Lung (tissue), 12 donors: ENCODE data around the gene NDUFV1. TPM values are rescaled to one million over a fixed set of nuclear protein-coding genes. Genes with fewer than 3 reads are reported as not detected.
A peak's percentile ranks its signal among the peaks of the same experiment; 100 is the strongest.
"Not testable (repeated sequence)": the region's sequence is repeated elsewhere in the genome, so short reads cannot be mapped to it uniquely, and the experiment has no call there.

Experiments used
- ATAC-seq: fragments of 200-7000 bp; cut with Tn5 transposase; one replicate; pipeline ENCODE4 v1.9.1; 2020; ENCODE audit warnings: moderate number of reproducible peaks; ENCODE audit not compliant: insufficient read depth, low FRiP score
- DNase-seq, 3 donors: peaks; one replicate each; pipeline ENCODE4 v3.0.0-alpha.2; 2013 to 2017
- H3K27ac ChIP-seq, 2 donors: one replicate each; pipeline ENCODE4 v1.5.1; 2013; ENCODE audit warnings: mild to moderate bottlenecking in 2 of 2, moderate library complexity in 2 of 2, control low read depth in 1 of 2, inconsistent platforms in 1 of 2, low read depth in 1 of 2, low read length in 1 of 2
- H3K27me3 ChIP-seq, 3 donors: one replicate each; pipeline ENCODE4 v1.5.1; 2013; ENCODE audit warnings: low read length in 2 of 3; ENCODE audit not compliant: control insufficient read depth in 3 of 3, insufficient read depth in 3 of 3
- H3K36me3 ChIP-seq, 4 donors: one replicate each; pipeline ENCODE4 v1.5.1; 2013; ENCODE audit warnings: low read length in 4 of 4, mild to moderate bottlenecking in 1 of 4, moderate library complexity in 1 of 4; ENCODE audit not compliant: control insufficient read depth in 4 of 4, insufficient read depth in 4 of 4
- H3K4me1 ChIP-seq, 5 donors: one replicate each; pipeline ENCODE4 v1.5.1; 2013; ENCODE audit warnings: low read length in 5 of 5, mild to moderate bottlenecking in 2 of 5, moderate library complexity in 1 of 5; ENCODE audit not compliant: control insufficient read depth in 5 of 5, insufficient read depth in 5 of 5
- H3K4me3 ChIP-seq: one replicate; pipeline ENCODE4 v1.5.1; 2013; ENCODE audit warnings: mild to moderate bottlenecking, control low read depth, moderate library complexity
- H3K9ac ChIP-seq, 2 donors: one replicate each; pipeline ENCODE4 v1.5.1; 2013; ENCODE audit warnings: low read length in 2 of 2, control low read depth in 1 of 2; ENCODE audit not compliant: insufficient read depth in 1 of 2
- H3K9me3 ChIP-seq, 4 donors: one replicate each; pipeline ENCODE4 v1.5.1; 2013; ENCODE audit warnings: low read length in 3 of 4, mild to moderate bottlenecking in 1 of 4, moderate library complexity in 1 of 4; ENCODE audit not compliant: control insufficient read depth in 4 of 4, insufficient read depth in 3 of 4
- WGBS, 2 donors: extraction: QIAGEN DNeasy Blood & Tissue Kit; methylation state at CpG; one replicate each; pipeline ENCODE4 v1.1.7; 2013; 5-methylcytosine and 5-hydroxymethylcytosine counted together
- polyA plus RNA-seq, 2 donors: library from polyadenylated mRNA; stranded (reverse); fragments of 200-250 nt; gene quantifications; one replicate each; pipeline ENCODE4 v1.2.1, GENCODE V29; 2013
- total RNA-seq, 2 donors: library from RNA; depleted of rRNA in 1 of 2; stranded (reverse); fragments of >200 nt in 1 of 2; gene quantifications; one replicate each; pipeline ENCODE4 v1.2.1, GENCODE V29; 2014 to 2021
- TF ChIP-seq, protein P1 (sequence below): IDR thresholded peaks from 2 replicates; pipeline ENCODE4 v1.5.1; 2012; ENCODE audit warnings: mild to moderate bottlenecking; ENCODE audit errors: control extremely low read depth, extremely low read depth
- donor health status: control.
- donor health status: control.
- donor health status: Bipolar disorder and iron deficiency.
- donor health status: healthy.
- donor health status: DM: yes; HTN: yes; CAD: no.

The NDUFV1 gene
- total and polyA plus RNA-seq, 4 donors: 113 to 191 (median 140) TPM

DNA sequence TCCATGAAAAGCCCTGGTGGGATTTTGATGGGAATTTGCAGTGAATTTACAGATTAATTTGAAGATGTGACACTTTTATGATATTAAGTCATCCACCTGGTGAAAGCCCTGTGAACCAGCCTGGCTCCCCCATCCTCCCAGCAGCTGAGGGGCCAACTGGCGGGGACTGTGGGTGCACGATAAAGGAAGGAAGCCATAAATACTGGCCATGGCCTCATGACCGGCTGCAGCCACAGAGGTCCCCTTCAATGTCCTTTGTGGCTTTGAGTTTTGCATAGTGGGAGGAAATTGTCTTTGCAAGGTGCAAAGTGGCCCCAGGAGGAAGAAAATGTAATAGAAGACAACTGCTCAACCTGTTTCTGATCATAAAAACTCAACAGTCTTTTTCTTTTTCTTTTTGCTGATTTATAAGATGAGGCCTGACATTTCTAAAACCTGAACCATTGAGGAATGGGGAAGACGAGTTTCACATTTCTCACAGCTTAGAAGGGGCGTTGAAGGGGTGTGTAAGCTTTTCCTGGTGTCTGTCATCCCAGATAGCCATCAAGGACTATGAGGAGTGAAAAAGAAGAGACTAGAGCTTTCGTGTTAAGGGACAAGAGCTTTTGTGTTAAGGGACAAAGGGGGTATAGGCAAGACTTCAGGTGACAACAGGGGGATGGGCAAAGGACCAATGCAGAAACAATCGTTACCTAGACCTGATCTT, 6.3 kb upstream of the NDUFV1 start:
- DNase-seq (no peak), ATAC-seq (no peak)
- Histone ChIP-seq H3K4me3 (no peak overlapping the region), H3K36me3 (no peaks in the 10 kb centered on the region), H3K9ac (no peak overlapping the region), H3K4me1 (peaks cover 0 to 4% (median 0%) of the 10 kb centered on the region in 5 donors), H3K27me3 (no peaks in the 10 kb centered on the region), H3K9me3 (no peaks in the 10 kb centered on the region), H3K27ac (no peak overlapping the region)
- WGBS, 2 donors: 20 to 50% methylated on average over 7 of the region's 7 CpGs
- TF ChIP-seq, protein P1, sequence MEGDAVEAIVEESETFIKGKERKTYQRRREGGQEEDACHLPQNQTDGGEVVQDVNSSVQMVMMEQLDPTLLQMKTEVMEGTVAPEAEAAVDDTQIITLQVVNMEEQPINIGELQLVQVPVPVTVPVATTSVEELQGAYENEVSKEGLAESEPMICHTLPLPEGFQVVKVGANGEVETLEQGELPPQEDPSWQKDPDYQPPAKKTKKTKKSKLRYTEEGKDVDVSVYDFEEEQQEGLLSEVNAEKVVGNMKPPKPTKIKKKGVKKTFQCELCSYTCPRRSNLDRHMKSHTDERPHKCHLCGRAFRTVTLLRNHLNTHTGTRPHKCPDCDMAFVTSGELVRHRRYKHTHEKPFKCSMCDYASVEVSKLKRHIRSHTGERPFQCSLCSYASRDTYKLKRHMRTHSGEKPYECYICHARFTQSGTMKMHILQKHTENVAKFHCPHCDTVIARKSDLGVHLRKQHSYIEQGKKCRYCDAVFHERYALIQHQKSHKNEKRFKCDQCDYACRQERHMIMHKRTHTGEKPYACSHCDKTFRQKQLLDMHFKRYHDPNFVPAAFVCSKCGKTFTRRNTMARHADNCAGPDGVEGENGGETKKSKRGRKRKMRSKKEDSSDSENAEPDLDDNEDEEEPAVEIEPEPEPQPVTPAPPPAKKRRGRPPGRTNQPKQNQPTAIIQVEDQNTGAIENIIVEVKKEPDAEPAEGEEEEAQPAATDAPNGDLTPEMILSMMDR: no peak

DNA sequence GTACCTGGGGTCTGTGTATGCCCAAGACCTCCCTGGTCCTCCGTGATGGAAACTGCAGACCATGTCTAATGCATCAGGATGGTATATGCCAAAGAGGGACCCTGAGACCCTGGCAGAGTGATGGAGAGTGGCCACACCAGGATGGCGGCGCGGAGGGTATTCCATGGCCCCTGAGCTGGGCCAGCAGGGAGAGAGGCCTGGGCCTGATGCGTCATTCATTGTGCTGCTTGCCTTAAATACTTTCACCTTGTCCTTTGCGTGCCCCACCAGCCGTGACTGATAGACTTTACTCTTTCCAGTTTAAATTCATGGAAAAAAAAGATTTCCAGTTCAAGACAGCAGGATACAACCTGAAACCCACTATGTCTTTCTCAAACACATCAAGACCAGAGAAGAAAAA, 5.6 kb upstream of the NDUFV1 start:
- WGBS, 2 donors: 95% methylated on average over 7 of the region's 7 CpGs

DNA sequence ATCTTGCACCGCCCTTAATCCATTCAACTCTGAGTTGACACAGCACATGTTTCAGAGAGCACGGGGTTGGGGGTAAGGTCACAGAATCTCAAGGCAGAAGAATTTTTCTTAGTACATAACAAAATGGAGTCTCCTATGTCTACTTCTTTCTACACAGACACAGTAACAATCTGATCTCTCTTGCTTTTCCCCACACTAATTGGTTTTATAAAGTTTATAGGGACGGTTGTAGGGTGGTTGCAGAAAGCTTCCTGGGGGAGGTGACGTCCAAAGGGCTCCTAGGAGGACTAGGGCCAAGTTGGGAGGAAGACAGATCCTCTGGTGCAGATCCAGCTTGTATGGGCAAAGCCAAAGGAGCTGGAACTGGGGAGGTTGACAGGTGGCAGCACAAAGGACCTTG, 2.6 kb upstream of the NDUFV1 start:
- not testable (repeated sequence) for H3K36me3 ChIP-seq, DNase-seq, ATAC-seq, H3K4me3 ChIP-seq, H3K27ac ChIP-seq, H3K27me3 ChIP-seq, H3K9ac ChIP-seq, H3K9me3 ChIP-seq
- peaks cover 0 to 22% (median 5%) of the 10 kb centered on the region in 5 donors for H3K4me1 ChIP-seq
- WGBS, 2 donors: 64 to 68% methylated on average over 2 of the region's 4 CpGs

More for the DNA sequence above, 5.6 kb upstream of the NDUFV1 start:
- ATAC-seq (no peak), DNase-seq (no peak)
- TF ChIP-seq, protein P1: no peak
- no peak overlapping the region for H3K27ac ChIP-seq
- H3K4me1 ChIP-seq: peaks cover 0 to 10% (median under 1%) of the 10 kb centered on the region in 5 donors
- no peaks in the 10 kb centered on the region for H3K9me3 ChIP-seq
- H3K36me3 ChIP-seq: no peaks in the 10 kb centered on the region
- H3K4me3 ChIP-seq: no peak overlapping the region
- H3K27me3 ChIP-seq: no peaks in the 10 kb centered on the region
- no peak overlapping the region for H3K9ac ChIP-seq

DNA sequence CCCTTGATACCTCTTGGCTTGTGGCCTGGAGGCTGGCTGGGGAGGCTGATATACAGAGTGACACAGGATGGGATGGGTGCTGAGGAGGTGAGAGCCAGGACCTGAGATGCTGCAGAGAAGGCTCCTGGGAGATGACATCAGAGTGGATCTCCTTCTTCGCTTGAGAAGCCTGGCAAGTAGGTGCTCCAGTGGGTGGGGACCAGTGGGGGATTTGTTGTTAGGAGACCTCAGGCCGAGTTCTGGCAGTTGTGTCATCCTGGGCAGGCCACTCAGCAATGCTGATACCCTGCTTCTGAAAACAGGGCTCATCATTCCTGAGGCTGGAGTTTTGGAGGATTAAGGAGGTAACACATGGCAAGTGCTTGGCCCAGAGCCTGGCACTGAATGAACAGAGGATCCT, 1.9 kb upstream of the NDUFV1 start:
- TF ChIP-seq, protein P1: no peak
- DNase-seq (no peak), ATAC-seq (no peak)
- WGBS, 2 donors: 90 to 94% methylated on average over 2 of the region's 2 CpGs
- H3K27ac ChIP-seq: peak overlapping the region in 1 of 2 donors; percentile 23
- H3K9ac ChIP-seq: no peak overlapping the region
- H3K4me1 ChIP-seq: peaks cover 0 to 22% (median 5%) of the 10 kb centered on the region in 5 donors
- H3K9me3 ChIP-seq: no peaks in the 10 kb centered on the region
- H3K36me3 ChIP-seq: peaks cover 0 to 9% (median 3%) of the 10 kb centered on the region in 4 donors
- H3K4me3 ChIP-seq: no peak overlapping the region
- no peaks in the 10 kb centered on the region for H3K27me3 ChIP-seq
